NCI-H1694 (cell line): ENCODE data around the gene TSHZ2.
"Not testable (repeated sequence)": the region's sequence is repeated elsewhere in the genome, so short reads cannot be mapped to it uniquely, and the experiment has no call there.

Experiments
- DNase-seq: peaks from one replicate; lab custom pipeline; 2025; lab: John Stamatoyannopoulos, UW

The TSHZ2 gene

GRCh38 chr20:53083411-53083810, 111.3 kb downstream of the TSHZ2 start:
- DNase-seq = no peak

- no peak for DNase-seq
Measured at GRCh38 chr20:53084408-53084997, 112.3 kb downstream of the TSHZ2 start.

GRCh38 chr20:53085720-53086119, 113.6 kb downstream of the TSHZ2 start:
- no peak for DNase-seq

GRCh38 chr20:53087037-53087777, 115.0 kb downstream of the TSHZ2 start:
- DNase-seq = no peak

- DNase-seq = no peak
Measured at GRCh38 chr20:53088786-53089185, 116.6 kb downstream of the TSHZ2 start.

GRCh38 chr20:53089851-53090250, 117.7 kb downstream of the TSHZ2 start:
- not testable (repeated sequence) for DNase-seq

GRCh38 chr20:53091789-53092188, 119.6 kb downstream of the TSHZ2 start:
- no peak for DNase-seq

- DNase-seq = no peak
Measured at GRCh38 chr20:53092772-53093300, 120.7 kb downstream of the TSHZ2 start.

- DNase-seq = peak; percentile 10
Measured at GRCh38 chr20:53097371-53097770, 125.2 kb downstream of the TSHZ2 start.

GRCh38 chr20:53097791-53098190, 125.6 kb downstream of the TSHZ2 start:
- DNase-seq = no peak

- DNase-seq = no peak
Measured at GRCh38 chr20:53098621-53099020, 126.5 kb downstream of the TSHZ2 start.

GRCh38 chr20:53099856-53100255, 127.7 kb downstream of the TSHZ2 start:
- no peak for DNase-seq

- peak; percentile 8 for DNase-seq
Measured at GRCh38 chr20:53100476-53100911, 128.3 kb downstream of the TSHZ2 start.

GRCh38 chr20:53101992-53102760, 130.0 kb downstream of the TSHZ2 start:
- DNase-seq = no peak

- no peak for DNase-seq
Measured at GRCh38 chr20:53103124-53103523, 131.0 kb downstream of the TSHZ2 start.

GRCh38 chr20:53104884-53105283, 132.7 kb downstream of the TSHZ2 start:
- DNase-seq = no peak

- DNase-seq = no peak
Measured at GRCh38 chr20:53116733-53117132, 144.6 kb downstream of the TSHZ2 start.

- DNase-seq = no peak
Measured at GRCh38 chr20:53122853-53123252, 150.7 kb downstream of the TSHZ2 start.

- no peak for DNase-seq
Measured at GRCh38 chr20:53124075-53124551, 152.0 kb downstream of the TSHZ2 start.

GRCh38 chr20:53124803-53125202, 152.6 kb downstream of the TSHZ2 start:
- DNase-seq = no peak

- DNase-seq = no peak
Measured at GRCh38 chr20:53126185-53126584, 154.0 kb downstream of the TSHZ2 start.

- DNase-seq = no peak
Measured at GRCh38 chr20:53127027-53127426, 154.9 kb downstream of the TSHZ2 start.

GRCh38 chr20:53128004-53128403, 155.8 kb downstream of the TSHZ2 start:
- DNase-seq = no peak
